PFSK-1 (cell line): ENCODE data around the gene LRRIQ1.

Experiments used
- POLR2AphosphoS5 ChIP-seq: IDR thresholded peaks from 2 replicates; pipeline ENCODE4 v1.6.1; 2012; ENCODE audit warnings: low read depth, mild to moderate bottlenecking, control low read depth, low read length, moderate library complexity
- REST ChIP-seq, 2 experiments: IDR thresholded peaks; 2 replicates each; pipeline versions ENCODE4 v1.6.1 to v1.8.0; 2011 to 2012; ENCODE audit warnings: low read depth in 2 of 2, low read length in 2 of 2, control low read depth in 1 of 2, inconsistent platforms in 1 of 2, mild to moderate bottlenecking in 1 of 2, moderate library complexity in 1 of 2; ENCODE audit not compliant: insufficient read depth in 1 of 2
- SIN3A ChIP-seq: IDR thresholded peaks from 2 replicates; pipeline ENCODE4 v1.6.1; 2012; ENCODE audit warnings: mild to moderate bottlenecking, low read length, moderate library complexity, borderline replicate concordance; ENCODE audit not compliant: insufficient read depth
- TAF1 ChIP-seq: IDR thresholded peaks from 2 replicates; pipeline ENCODE4 v1.6.1; 2012; ENCODE audit warnings: low read length, control low read depth, borderline replicate concordance; ENCODE audit not compliant: insufficient read depth

- peak; percentile 51; the same call in 1 of the 2 replicates for TF ChIP-seq POLR2AphosphoS5
- TF ChIP-seq SIN3A: peak; percentile 44; the same call in 1 of the 2 replicates
- TF ChIP-seq REST (IDR thresholded peaks at IDR 0.05; ENCODE audit: insufficient read depth in 1 of 2, low read depth in 2 of 2, low read length in 2 of 2): peak in 1 of 2 experiments; percentile 58; a peak in 2 of 4 replicates
- TF ChIP-seq TAF1: peak; percentile 46; the same call in 1 of the 2 replicates
Measured at GRCh38 chr12:85283560-85283959, 247.4 kb downstream of the LRRIQ1 start.
